Fibroblast of skin of left biceps (primary cell): ENCODE measurements around the gene CCDC9B.

Experiments
- DNase-seq, 2 experiments: peaks; one replicate each; pipeline ENCODE4 v3.0.0-alpha.2; 2013; ENCODE audit warnings: low read depth in 2 of 2

The CCDC9B gene

GRCh38 chr15:40340740-40341400 is at the start of gene CCDC9B:
TSS of gene CCDC9B (minus strand) at chr15:40340939. CDS start at chr15:40340819, 120 bp downstream.
- DNase-seq, result peak in 1 of 2 experiments; percentile 60

- DNase-seq, result no peak
Measured at GRCh38 chr15:40389824-40390595, 49.3 kb upstream of the CCDC9B start.

GRCh38 chr15:40388941-40389823 is 48.4 kb upstream of the CCDC9B start:
- DNase-seq, result no peak

GRCh38 chr15:40386480-40386879 is 45.7 kb upstream of the CCDC9B start:
- no peak for DNase-seq

- DNase-seq, result peak; percentile 78 to 80
Measured at GRCh38 chr15:40382580-40383456, 42.1 kb upstream of the CCDC9B start, which contains the start of gene KNSTRN. TSS of gene KNSTRN (plus strand) at chr15:40382721. CDS start at chr15:40382836, 115 bp downstream.

- DNase-seq, result no peak
Measured at GRCh38 chr15:40381818-40382529, 41.2 kb upstream of the CCDC9B start.

- DNase-seq, result no peak
Measured at GRCh38 chr15:40380636-40381035, 39.9 kb upstream of the CCDC9B start.

GRCh38 chr15:40379853-40380252 is 39.1 kb upstream of the CCDC9B start:
- DNase-seq, result peak; percentile 73 to 74

- no peak for DNase-seq
Measured at GRCh38 chr15:40379374-40379773, 38.6 kb upstream of the CCDC9B start.

GRCh38 chr15:40377606-40378005 is 36.9 kb upstream of the CCDC9B start:
- no peak for DNase-seq

- DNase-seq, result no peak
Measured at GRCh38 chr15:40372981-40373380, 32.2 kb upstream of the CCDC9B start.

- no peak for DNase-seq
Measured at GRCh38 chr15:40369971-40370370, 29.2 kb upstream of the CCDC9B start.

GRCh38 chr15:40369474-40369869 is 28.7 kb upstream of the CCDC9B start:
- DNase-seq, result no peak

GRCh38 chr15:40368719-40369473 is 28.2 kb upstream of the CCDC9B start:
- no peak for DNase-seq

- DNase-seq, result peak in 1 of 2 experiments; percentile 39
Measured at GRCh38 chr15:40367686-40368611, 27.2 kb upstream of the CCDC9B start.

- DNase-seq, result no peak
Measured at GRCh38 chr15:40367371-40367685, 26.6 kb upstream of the CCDC9B start.

GRCh38 chr15:40366457-40367370 is 26.0 kb upstream of the CCDC9B start:
- DNase-seq, result no peak
